Measurements from ENCODE around the gene ARID1B.

ARID1B gene

GRCh38 chr6:156774863-156775405, 2.2 kb upstream of the ARID1B start:
- peak; percentile 61 for DNase-seq

- DNase-seq = no peak
Measured at GRCh38 chr6:156775717-156776116, 1.5 kb upstream of the ARID1B start.

GRCh38 chr6:156776470-156776839, 723 bp upstream of the ARID1B start:
- DNase-seq = peak; percentile 82

DNA sequence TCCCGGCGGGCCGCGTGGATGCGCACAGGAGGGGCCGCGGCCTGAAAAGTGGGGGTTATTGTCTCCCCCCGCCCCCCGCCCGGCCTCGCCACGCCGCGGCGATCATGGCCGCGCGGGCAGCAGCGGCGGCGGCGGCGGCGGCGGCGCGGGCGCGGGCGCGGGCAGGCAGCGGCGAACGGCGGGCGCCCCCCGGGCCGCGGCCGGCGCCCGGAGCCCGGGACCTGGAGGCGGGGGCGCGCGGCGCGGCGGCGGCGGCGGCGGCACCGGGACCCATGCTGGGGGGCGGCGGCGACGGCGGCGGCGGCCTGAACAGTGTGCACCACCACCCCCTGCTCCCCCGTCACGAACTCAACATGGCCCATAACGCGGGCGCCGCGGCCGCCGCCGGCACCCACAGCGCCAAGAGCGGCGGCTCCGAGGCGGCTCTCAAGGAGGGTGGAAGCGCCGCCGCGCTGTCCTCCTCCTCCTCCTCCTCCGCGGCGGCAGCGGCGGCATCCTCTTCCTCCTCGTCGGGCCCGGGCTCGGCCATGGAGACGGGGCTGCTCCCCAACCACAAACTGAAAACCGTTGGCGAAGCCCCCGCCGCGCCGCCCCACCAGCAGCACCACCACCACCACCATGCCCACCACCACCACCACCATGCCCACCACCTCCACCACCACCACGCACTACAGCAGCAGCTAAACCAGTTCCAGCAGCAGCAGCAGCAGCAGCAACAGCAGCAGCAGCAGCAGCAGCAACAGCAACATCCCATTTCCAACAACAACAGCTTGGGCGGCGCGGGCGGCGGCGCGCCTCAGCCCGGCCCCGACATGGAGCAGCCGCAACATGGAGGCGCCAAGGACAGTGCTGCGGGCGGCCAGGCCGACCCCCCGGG, 637 bp downstream of the ARID1B start:
- peak; percentile 53 for DNase-seq

GRCh38 chr6:156778454-156779205, 1.5 kb downstream of the ARID1B start:
- DNase-seq = peak; percentile 55

- peak; percentile 54 for DNase-seq
Measured at GRCh38 chr6:156779206-156780094, 2.3 kb downstream of the ARID1B start.

DNA sequence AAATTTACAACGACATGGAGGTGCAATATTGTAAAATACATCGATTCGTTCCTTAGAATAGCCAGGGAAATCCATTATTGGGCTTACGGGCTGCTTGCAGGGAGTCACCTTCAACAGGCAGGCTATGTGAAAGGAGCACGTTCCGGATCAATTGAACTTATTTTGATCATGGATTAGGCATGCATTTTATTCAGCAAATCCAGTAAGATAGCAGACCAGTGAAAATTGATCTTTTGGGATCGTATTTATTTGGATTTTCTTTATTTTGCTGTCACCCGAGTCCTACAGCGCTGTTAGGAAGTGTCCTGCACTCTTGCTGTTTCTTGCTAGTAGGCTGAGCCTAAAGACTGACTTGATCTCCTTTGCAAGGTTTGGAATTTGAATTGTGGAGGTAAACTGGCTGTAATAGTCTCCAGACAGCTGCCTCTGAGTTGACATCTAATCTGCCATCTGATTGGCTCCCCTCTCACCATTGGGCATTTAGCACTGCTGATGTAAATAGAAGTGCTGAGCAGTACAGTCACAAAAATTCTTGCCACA, 3.0 kb downstream of the ARID1B start:
- peak; percentile 90 for DNase-seq

DNA sequence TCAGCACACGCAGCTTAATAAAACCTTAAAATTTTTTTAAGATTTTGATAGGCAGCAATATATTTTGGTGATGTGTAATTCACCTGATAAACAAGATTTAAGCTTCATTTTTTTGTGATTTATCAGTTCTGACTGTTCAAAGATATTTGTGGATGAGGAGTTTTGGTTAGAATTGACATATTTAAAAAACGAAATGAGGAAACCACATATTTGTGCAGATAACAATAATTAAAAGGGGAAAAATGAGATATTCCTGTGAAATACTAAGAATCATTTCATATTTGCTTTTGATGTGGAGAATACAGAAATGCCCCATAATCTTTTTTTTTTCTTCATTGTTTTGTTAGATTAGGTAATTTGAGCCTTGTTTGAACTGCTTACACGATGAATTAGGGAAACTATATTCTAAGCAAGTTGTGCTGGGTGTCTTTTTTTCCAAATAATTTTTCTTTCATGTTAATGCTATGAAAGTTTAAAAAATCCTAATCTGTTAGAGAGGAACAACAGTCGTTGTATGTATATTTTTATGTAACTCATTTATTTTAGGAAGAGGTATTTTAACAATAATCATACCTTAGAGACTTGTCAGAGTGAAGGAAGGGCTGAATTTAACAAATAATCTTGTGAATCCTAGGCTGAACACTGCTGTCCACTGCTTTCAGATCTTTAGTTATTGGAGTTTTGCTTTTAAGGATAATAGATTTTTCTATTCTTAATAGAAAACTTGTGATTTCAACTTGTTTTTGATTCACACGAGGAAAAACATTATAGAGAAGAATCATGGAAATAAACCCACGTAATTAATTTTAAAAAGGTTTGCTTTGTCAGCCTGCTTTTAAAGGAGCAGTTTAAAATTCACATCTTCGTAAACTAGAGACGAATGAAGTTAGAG, 4.0 kb downstream of the ARID1B start:
- DNase-seq = no peak

DNA sequence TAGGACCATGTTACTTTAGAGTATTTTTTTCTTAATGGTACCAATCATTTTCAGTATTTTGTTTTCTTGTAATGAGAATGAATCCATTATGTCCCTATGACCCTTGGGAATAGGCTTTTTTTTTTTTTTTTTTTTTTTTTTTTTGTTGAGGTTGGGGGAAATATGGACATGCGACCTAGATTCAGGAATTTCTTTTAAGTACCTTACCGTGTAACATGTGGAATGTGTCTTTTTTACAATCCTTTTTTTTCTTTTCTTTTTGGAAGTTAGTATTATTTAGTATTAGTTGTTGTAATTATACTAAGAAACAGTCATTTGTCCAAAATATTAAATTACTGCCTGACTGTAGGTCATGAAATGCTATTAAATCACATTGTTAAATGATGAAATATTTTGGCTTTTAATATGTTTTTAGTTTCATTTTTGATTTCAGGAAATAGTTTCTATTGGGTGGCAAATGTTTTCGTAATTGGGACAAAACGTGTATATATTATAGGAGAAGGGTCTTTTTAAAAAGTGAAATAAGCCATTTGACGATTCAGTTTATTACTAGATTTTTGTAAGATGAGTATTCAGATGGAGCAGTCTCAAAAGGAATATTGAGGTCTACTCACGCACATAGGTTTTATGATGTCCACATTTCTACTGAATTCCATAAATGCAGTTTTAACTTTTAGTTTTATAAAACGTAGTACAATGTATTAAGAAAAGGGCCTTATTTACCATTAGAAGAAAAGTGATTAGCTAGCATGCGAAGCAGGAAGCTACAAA, 4.9 kb downstream of the ARID1B start:
- no peak for DNase-seq

GRCh38 chr6:156782691-156783320, 5.6 kb downstream of the ARID1B start:
- no peak for DNase-seq

DNA sequence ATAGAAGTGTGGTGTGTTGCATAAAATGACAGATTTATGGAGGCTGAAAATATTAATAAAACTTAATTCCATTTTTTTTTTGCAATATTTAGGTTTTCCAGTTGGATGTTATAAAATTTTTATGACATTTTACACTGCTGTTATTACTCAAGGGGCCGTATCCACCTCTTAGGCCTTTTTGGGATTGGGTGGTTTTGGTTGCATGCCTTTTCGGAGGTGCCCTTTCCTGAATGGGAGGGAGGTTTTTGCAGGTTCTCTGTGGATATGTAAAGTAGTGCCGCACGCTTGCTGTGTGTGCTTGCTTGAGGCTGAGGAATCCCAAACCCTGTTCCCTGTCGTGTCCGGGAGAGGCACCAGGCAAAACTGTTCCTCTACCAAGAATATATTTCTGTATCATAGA, 6.8 kb downstream of the ARID1B start:
- DNase-seq = no peak

DNA sequence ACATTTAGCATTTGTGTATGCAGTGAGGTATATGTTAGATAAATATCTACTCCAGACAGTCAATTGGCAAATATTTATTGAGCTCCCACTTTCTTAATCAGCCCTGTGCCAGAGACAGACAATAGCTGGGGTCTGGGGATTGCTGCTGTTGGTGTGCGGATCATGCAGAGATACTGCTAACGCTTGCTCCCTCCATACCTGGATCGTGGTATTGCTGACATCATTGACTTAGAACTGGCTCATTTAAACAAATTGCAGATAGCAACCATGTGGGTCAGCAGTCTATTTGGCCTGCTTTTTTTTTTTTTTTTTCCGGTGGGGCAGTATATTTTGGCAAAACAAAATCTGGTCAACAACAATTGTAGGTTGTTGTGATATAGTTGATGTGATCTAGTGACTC, 9.5 kb downstream of the ARID1B start:
- no peak for DNase-seq

- no peak for DNase-seq
Measured at GRCh38 chr6:156787569-156788492, 10.7 kb downstream of the ARID1B start.

DNA sequence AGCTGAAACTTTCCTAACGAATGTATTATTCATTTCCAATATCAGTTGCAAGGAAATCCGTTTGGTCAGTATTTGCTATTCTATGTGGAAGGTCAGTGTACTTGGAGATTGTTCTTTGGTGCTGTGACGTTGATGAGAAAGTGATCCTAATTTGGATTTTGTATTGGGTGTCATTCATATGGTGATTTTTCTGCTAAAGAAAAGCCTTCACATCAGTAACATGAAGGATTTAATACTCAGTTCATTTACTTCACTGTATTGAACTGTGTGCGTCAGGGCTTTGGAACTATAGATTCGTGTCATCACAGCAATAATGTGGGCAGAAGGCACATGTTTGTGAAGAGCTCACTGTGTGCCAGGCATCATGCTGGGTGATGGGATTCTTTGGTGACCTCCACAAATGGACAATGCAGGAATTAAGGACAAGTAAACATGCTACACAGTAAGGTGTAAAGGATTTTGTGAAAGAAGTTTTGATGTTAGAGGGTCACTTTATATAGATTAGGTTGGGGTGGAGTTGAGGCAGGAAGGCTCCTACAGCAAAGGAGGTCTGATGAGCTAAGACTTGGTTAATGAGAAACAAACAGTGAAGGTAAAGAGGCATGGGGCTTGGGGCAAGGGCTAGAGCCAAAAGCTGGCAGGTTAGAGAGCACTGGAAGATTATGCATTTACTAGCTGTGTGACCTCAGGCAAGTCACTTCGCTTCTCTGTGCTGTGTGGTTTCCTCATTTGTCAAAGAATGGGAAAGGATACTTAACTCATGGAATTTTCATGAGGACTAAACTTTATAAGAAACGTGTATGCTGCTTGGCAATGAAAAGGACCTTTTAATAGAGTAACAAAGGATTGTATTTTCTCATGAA, 12.1 kb downstream of the ARID1B start:
- no peak for DNase-seq

- DNase-seq = no peak
Measured at GRCh38 chr6:156790711-156791319, 13.6 kb downstream of the ARID1B start.

- peak; percentile 93 for DNase-seq
Measured at GRCh38 chr6:156791320-156791850, 14.2 kb downstream of the ARID1B start.

- DNase-seq = no peak
Measured at GRCh38 chr6:156793200-156793599, 16.0 kb downstream of the ARID1B start.
